Measurements from ENCODE around the gene FOXI1.
A peak's percentile ranks its signal among the peaks of the same experiment; 100 is the strongest.

Gene FOXI1

DNA sequence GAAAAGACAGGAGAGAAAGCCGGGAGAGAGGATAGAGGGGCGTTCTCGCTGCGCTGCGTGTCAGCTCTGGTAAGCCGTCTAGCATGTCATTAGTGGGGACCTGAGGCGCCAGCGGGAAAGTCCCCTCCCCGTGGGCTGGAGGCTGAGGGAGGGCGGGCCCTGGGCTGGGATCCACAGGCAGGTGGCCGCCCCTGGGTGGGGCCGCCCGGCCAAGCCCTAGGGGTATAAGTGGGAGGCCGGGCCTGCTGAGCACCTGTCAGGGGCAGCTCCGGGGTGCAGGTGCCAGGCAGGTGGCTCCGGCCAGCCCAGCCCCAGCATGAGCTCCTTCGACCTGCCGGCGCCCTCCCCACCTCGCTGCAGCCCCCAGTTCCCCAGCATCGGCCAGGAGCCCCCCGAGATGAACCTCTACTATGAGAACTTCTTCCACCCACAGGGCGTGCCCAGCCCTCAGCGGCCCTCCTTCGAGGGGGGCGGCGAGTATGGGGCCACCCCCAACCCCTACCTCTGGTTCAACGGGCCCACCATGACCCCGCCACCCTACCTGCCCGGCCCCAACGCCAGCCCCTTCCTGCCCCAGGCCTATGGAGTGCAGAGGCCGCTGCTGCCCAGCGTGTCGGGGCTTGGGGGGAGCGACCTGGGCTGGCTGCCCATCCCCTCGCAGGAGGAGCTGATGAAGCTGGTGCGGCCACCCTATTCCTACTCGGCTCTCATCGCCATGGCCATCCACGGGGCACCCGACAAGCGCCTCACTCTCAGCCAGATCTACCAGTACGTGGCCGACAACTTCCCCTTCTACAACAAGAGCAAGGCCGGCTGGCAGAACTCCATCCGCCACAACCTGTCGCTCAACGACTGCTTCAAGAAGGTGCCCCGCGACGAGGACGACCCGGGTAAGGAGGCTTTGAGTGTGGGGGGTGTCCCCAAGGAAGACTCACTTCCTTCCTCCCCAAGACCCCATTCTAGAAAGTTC lies at the start of gene FOXI1:
FOXI1 (plus strand) TSS at position 256 of the 970 bp plus-strand sequence; CDS start at position 317, 61 bp downstream.
- DNase-seq: no peak

DNA sequence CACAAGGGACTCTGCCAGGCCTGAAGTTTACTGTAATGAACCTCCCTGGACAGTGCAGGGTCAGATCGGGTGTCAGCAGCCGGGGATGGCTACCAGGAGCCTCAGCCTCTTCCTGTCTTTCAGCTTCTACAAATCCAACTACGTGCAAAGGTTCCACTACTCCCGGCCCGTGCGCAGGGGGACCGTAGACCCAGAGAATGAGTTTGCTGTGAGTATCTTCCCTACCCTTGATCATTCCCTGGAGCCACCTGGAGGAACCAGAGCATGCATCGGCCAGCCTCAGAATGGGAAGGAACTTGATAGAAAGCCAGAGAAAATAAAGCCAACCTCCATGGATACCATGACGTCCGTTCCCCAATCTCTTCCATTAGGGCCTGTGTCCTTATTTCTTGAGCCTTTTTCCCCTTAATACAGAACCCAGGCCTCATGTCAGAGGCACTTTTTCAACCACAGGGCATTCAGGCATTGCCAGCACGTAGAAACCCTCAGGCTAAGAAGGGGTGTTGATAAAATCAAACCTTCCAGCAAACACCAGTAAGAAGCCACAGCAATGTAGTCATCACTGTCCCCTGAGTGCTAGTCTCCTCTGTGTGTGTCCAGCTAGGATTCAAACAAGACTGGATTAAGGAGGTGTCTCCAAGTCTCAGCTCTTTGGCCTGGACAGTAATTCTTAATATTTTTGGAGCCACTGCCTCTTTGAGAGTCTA lies 49.0 kb upstream of the FOXI1 start:
- DNase-seq: no peak

DNA sequence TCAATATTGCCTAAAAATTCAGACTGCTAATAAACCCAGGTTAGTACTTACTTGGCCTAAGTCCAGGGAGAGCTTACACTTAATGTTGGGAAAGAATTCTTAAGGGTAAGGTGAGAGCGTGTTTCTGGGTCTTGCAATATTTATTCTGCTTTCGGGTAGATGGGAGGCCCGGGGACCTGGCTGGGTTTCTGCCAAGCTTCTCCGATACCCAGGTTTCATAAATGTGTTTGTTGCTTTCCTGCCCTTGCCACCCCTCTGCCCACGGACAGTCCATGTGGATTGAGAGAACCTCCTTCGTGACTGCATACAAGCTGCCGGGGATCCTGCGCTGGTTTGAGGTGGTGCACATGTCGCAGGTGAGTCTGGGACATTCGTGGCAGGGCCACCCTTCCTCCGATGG lies 48.4 kb upstream of the FOXI1 start:
- no peak for DNase-seq

DNA sequence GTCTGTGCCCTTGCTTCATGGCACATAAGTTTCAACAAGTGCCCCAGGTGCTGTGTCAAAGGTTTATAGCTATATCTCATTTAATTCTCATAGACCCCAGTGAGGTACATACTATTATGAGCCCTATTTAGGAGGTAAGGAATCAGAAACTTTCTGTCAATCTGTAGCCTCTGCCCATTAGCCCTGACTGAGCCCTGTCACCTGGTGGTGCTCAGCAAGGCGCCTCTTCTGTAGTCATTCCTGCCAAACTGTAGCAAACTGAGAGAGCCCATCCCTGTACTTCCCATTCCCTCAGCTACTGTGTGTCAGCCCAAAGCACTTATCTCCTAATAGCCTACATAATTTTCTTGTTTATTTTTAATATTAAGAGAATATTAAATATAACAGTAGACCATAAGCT lies 46.5 kb upstream of the FOXI1 start:
- no peak for DNase-seq

DNA sequence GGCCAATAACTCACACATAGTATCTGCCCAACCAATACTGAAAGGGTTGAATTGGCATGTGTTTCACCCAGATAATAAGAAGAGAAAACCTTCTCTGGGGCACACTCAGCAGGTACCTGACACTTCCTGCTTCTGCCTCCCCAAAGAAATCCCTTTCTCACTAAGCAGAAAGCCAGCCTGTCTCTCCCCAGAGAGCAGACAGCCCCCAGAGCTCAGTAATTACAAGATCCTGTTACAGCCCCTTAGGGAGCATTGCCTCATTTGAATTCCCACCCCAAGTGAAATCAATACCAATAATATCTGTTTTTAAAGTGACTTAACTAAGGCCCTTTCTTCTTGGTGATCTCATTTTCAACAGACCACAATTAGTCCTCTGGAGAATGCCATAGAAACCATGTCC lies 38.5 kb upstream of the FOXI1 start:
- DNase-seq: no peak

DNA sequence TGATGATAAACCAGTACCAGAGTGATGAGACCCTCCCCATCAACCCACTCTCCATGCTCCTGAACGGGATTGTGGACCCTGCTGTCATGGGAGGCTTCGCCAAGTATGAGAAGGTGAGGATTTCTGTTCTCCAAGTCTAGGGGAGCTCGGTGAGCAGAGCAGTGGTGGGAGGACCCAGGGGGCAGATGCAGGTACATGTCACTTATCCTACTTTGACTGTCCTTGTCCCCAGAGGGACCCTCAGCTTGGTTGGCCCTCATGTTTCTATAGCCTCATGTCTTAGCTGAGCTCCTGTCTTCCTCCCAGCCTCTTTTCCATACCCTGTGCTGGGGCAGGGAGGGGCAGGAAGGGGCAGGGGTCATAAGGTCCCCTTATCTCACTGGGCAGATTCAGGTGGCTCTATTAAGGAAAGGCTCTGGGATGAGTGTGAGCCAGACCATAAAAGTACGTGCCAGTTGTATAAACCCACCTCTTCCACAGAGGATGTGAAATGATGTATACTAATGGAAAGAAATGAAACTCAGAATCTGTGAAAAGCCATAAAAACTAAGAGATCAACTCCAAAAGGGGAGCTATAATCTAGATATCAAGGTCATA lies 38.0 kb upstream of the FOXI1 start:
- DNase-seq: no peak

DNA sequence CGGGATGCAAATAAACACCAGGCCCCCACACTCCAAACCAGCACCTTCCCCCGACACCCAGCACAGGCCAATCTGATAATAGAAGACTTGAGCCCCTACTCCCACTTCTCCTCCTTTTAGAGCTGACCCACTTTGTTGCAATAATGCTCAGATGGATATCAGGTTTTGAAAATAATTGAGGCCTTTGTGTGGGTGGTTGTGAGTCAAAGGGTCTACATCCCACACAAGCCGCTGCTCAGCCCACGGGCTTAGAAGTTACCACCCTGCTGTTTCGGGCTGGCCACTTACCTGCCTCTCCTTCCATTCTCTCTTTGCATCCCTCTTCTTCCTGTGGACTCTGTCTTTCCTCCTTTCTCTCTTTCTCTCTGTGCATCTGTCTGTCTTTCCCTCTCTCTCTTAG lies 36.2 kb upstream of the FOXI1 start:
- no peak for DNase-seq

DNA sequence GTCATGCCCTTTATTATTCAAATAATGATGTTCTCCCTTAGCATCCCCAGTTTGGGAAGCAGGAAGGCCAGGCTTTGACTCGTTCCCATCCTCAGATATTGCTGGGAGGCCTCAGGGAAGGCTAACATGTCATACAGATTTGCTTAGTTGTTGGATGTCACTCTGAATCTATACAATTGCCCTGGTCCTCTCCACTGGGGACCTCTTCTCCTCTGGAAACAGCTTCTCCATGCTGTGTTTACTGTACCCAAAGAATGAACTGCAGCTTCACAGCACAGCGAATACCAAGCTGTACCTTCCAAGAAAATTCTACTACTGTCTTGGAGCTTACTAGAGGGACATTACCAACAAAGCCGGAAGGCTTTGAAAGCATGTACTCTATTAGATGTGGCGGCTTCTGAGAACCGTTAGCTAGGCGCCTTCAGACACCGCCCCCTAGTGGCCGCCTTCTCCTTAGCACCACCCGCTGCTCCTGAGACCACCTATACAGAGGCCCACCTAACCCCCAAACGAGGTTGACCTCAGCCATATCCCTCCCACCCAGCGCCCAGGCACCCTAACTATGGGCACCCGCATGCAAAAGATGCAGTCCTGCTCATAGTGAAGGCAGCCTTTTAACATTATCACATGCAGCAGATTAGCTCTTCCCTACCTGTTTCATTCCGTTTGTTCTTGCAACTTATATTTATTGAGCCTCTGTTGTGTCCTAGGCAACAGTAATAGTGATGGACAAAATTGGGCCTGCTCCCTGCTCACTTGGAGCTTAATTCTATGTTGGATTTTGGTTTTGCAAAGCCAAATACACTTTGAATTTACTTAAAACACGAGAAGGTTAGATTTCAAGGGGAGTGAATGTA lies 34.9 kb upstream of the FOXI1 start:
- no peak for DNase-seq

DNA sequence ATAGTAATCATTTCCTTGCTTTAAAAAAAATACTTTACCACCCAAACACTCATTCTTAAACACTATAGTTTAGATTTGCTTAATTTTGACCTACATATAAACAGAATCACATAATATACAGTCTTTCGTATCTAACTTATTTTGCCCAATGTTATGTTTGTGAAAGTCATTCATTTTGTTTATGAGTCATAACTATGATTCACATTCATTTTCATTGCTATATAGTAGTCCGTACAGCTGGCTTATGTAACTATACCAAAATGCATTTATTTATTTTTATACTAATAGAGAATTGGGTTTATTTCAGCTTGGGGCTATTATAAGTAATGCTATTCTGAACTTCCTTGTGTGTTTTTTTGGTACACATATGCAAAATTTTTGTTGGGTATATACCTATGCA lies 33.9 kb upstream of the FOXI1 start:
- no peak for DNase-seq

DNA sequence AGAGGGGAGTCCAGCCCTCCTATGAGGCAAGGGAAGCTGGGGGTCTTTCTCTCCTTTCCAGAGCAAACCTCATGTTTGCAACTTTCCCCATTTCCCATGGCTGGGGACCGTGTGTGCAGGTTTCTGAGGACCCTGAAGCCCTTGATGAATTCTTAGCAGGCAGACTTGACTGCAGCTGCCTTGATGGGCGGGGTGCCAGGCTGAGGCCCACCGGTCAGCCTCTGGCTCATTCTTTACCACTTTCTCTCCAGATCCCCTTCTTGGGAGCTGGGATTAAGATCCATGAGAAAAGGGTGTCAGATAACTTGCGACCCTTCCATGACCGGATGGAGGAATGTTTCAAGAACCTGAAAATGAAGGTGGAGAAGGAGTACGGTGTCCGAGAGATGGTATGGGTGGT lies 30.0 kb upstream of the FOXI1 start:
- DNase-seq: no peak

GRCh38 chr5:170076211-170076610 lies 29.5 kb upstream of the FOXI1 start:
- no peak for DNase-seq

DNA sequence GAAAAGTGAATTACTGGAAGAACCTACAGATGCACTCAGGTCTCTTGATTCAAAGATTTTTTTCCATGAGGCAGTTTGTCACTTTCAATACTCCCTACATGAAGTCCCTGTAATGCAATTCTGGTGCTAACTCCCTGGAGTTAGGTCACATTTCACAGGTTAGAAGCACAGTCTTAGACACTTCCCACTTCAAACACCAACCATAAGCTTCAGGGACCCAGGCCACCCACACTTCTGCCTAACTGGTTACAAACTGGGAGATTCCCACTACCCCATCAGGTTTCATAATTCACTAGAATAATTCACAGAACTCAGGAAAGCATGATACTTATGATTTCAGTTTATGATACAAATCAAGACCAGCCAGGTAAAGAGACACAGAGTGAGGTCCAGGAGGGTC lies 29.0 kb upstream of the FOXI1 start:
- no peak for DNase-seq

DNA sequence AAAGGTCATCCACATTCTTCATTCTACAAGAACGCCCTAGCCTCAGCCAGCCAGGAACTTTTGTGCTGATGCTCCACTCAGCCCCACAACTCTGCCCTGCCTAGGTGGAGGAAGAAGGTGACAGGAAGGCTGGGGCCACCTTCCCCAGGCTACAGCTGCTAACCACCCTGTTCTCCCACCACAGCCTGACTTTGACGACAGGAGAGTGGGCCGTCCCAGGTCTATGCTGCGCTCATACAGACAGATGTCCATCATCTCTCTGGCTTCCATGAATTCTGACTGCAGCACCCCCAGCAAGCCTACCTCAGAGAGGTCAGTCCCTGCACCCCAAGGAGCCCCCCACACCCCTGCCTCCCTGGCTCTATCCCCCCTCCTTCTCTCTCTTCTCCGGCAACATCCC lies 28.2 kb upstream of the FOXI1 start:
- DNase-seq: no peak

- no peak for DNase-seq
Observed at GRCh38 chr5:170078458-170078857, 27.2 kb upstream of the FOXI1 start.

- no peak for DNase-seq
Observed at GRCh38 chr5:170078931-170079330, 26.8 kb upstream of the FOXI1 start.

GRCh38 chr5:170080217-170080616 lies 25.5 kb upstream of the FOXI1 start:
- no peak for DNase-seq

DNA sequence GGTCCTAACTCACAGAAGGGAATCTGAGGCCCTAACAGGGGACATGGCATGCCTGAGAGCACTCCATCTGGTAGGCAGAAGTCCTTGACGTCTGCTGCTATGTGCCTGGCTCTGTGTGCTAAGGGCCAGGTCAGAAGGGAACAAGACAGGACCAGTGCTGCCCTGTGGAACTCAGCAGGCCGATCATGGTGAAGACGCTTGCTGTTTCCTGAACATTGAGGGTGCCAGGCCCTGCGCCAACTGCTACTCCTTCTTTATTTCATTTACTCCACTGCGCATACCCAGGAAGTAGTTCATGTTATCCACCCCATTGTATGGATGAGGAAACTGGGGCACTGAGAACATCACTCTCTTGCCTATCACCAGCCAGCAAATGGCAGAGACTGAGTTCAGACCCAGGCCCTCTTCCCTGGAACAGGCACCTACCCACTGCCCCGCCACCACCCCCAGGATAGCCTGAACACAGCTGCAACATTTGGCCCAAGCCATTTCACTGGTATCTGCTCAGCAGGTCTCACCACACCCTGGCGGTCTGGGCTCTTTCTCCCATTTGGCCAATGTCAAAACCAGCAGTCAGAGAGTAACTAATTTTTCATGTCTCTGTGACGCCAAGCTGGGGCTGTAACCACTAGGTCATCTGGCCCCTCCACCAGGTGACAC lies 24.8 kb upstream of the FOXI1 start:
- DNase-seq: no peak

GRCh38 chr5:170081616-170082015 lies 24.1 kb upstream of the FOXI1 start:
- DNase-seq: no peak

- no peak for DNase-seq
Observed at GRCh38 chr5:170082701-170083100, 23.0 kb upstream of the FOXI1 start.

GRCh38 chr5:170087168-170087817 lies 18.4 kb upstream of the FOXI1 start:
- DNase-seq: peak; percentile 37

GRCh38 chr5:170092455-170093101 lies 13.1 kb upstream of the FOXI1 start:
- peak; percentile 17 for DNase-seq
